NOMO-1 treated with dmso at 0.1 percent for 144 hours (cell line): ENCODE measurements around the gene SPATS2L.

Experiments
- DNase-seq: peaks from one replicate; lab custom pipeline; 2025; ENCODE audit not compliant: unreplicated experiment; lab: John Stamatoyannopoulos, UW

The SPATS2L gene

DNA sequence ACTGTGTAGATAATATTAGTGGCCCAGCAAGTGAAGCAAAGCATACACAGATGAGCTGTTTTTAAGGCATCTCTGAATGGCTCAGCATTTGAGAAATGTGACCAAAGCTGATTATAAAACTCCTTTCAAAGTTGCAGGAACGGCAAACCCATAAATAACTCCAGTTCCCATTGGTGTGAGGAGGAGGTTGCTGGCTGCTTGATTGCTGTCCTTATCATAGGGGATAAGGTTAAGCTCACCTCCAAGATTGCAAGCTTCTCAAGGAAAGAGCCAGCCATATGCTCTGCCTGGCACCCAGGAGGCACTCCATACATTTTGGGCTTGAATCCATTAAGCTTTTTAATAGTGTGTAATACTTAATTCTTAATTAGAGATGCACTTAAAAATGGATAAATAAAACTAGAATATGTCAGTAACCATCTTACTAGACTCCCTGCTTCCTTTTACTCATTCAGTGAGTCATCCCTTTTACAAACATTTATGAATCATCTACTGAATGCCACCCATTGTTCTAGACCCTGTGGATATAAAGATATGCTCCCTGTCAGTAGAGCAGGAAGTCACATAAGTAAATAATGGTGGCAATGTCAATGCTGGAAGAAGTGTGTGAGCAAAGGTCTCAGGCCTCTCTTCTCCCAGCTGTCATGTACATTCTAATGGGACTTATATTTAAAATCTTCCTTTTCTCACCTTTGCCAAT is 99.3 kb downstream of the SPATS2L start:
- no peak for DNase-seq

DNA sequence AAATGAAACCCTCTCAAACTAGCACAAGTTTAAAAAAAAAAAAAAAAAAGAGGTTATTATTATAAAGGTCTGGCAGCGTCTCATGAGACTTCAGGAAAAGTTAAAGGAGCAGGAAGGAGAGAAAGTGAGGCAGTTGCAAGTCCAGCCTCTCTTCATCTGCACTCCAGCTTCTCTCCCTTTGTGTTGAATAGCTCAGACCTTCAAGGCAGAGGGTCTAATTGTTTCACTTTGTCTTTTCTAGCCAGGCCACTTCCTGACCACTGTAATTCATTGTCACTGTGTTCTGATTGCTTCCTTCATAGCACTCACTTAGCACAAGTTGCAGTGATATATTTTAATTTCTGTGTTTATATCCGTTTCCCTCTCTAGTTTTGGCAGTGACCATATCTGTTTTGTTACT is 99.9 kb downstream of the SPATS2L start:
- DNase-seq = no peak

DNA sequence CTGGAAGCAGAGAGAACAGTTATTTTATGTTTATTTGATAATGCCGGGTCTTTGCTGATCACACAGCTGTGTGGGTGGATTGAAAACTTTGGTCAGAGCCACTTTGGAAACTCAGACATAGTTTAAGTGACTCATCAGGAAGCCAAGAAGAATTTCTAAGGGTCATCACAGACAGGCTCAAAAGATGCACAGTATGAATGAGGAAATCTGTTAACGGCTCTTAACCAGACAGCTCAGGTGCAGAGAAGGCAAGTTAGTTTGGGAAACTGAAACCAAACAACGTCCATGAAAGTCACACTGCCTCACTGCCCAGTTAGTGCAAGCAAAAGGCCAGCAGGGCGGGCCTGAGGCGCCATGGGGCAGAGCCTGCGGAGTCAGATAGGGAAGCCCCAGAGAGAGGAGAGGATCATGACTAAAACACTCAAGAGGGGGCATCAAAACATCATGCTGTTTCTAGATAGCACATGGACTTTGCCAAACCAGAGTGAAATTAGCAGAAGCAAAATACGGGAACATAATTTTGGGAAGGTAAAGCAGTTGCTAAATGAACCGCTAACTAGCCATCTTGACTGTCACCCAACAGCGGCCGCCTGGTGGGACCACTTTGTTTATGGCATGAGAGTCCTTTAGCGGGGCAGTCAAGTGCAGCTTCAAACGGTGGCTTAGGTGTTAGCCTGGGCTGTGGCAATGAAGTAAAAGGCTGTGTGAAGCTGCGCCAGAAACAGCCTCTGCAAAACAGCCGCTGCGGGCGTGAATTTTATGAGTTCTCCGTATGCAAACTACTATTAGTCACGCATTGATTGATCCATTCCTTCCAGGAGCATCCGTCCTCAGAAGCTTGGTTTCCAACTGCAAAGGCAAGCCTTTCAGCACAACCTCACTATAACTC is 102.2 kb downstream of the SPATS2L start:
- peak; percentile 24 for DNase-seq

DNA sequence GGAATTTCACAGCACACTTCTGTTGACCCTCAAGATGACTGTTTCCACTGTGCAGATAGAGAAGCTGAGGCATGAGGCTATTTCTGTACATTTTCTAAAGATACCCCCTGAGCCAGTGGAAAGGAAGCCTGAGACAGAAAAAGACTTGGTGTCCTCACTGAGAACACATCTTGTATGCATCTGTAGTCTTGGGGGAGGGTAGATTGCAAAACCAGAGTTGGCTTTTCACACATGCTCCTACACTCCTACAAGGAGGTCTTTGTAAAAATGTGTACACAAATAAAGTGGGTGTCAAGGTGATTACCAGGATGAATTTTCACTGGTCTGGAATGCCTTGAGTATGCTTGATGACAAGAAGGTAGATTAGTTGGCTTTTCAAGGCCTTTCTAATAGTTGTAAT is 105.3 kb downstream of the SPATS2L start:
- DNase-seq = no peak

DNA sequence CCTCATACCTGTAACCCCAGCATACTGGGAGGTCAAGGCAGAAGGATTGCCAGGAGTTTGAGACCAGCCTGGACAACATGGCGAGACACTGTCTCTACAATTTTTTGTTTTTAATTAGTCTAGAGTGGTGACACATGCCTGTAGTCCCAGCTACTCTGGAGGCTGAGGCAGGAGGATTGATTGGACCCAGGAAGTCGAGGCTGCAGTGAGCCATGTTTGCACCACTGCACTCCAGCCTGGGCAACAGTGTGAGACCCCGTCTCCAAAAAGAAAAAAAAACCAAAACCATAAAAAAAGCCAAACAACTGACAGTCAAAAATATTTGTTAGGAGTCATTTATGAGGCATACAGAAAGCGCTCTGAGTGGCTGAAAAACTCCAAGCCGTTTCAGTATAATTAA is 107.9 kb downstream of the SPATS2L start:
- no peak for DNase-seq

DNA sequence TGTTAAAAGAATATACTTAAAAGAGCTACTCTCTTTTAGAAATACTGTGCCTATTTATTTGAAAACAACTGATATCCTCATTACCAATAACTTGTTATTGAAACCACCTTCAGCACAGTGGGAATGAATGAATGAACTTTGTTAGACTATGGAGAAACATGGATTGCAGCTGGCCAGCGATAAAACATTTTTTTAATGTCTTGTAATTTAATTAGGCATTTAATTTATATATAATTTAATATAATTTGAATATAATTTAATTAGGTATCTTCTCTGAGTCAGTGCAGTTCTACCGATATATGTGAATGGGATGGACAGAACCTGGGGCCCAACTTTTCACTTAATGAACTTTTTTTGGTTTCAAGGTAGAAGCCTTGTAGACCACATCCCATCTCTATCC is 109.0 kb downstream of the SPATS2L start:
- DNase-seq = no peak

DNA sequence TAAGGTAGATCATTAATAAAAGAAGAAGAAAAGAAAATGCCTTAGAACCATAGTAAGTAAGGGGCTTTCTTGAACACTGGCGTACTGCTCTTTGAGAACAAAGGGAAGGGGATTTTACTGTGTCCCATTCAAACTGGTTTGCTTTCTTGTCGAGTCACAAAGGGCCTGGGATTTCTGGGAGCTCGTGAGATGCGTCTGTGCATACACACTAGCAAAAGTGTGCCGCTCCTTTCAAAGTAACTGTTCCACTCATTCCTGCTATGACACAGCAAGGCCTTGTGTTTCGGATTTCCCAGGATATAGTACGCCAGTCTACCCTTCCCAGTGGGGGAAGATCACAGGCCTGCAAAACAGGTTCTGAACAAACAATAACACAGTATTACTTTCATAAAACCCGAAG is 110.4 kb downstream of the SPATS2L start:
- DNase-seq = no peak

DNA sequence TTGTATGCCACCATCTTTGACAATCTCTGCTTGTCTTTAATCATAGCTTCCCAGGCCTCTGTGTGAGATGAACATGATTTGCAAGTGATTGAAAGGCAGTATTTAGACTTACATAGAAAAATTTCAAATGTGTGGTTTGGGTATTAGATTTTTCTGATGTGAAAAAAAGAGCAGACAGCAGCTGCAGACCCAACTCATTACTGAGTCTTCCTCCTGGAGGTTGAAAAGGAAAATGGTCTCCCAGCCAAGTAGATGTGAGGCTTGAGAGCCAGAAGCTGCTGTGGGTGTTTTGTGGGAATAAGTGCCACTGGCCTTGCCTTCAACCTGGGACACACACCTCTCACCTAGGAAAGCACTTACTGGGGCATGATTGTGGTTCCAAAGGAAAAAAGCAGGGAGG is 110.9 kb downstream of the SPATS2L start:
- no peak for DNase-seq

DNA sequence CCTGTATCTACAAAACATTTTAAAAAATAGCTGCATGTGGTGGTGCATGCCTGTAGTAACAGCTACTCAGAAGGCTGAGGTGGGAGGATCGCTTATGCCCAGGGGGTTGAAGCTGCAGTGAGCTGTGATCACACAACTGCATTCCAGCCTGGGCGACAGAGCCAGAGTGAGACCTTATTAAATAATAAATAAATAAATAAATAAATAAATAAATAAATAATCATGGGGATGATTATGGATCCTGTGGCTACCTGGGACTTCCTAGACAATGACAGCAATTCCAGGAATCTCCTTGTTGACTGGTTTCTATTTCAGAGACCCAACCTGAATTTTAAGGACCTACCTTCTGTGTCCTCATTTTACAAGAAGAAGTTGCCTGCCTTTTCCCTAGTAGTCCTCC is 111.9 kb downstream of the SPATS2L start:
- no peak for DNase-seq

DNA sequence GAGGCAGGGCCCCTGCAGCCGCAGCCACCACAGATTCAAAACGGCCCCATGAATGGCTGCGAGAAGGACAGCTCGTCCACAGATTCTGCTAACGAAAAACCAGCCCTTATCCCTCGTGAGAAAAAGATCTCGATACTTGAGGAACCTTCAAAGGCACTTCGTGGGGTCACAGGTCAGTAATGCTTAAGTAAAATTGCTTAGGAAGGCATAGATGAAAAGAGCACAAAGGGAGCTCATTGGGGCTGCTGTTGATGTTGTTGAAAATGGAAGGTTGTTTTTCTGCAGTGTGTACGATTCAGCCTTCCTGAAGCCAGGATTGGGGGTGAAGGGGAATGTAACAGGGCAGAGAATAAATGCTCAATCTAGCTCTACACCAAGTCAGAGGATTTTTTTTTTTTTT is 112.8 kb downstream of the SPATS2L start:
- DNase-seq = no peak

DNA sequence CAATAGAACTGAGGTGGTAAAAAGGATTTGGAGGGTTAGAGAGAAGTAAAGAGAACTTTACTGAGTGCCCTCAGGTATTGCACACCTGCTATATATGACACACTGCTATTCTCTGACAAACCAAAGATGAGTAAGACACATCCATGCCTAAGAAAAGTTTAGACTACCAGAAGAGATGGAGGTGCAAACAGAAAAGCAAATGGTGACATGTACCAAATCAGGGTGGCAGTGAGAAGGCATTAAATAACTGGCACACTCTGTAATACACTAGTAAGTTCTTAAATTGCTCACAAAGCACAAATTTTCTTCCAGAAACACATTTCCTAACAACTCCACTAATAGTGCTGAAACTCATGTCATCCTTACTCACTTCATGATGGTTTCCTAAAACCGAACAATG is 114.8 kb downstream of the SPATS2L start:
- no peak for DNase-seq

DNA sequence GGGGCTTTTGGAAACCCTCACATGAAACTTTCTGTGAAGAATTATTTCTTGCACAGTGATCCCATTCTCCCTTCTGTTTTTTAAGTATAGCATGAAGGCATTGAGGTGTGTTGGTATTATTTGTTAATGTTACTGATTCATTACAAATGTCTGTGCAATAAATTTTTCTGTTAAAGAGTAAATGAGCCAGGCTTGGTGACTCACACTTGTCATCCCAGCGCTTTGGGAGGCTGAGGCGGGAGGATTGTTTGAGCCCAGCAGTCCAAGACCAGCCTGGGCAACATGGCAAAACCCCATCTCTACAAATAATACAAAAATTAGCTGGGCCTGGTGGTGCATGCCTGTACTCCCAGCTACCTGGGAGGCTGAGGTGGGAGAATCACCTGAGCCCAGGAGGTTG is 115.6 kb downstream of the SPATS2L start:
- no peak for DNase-seq

DNA sequence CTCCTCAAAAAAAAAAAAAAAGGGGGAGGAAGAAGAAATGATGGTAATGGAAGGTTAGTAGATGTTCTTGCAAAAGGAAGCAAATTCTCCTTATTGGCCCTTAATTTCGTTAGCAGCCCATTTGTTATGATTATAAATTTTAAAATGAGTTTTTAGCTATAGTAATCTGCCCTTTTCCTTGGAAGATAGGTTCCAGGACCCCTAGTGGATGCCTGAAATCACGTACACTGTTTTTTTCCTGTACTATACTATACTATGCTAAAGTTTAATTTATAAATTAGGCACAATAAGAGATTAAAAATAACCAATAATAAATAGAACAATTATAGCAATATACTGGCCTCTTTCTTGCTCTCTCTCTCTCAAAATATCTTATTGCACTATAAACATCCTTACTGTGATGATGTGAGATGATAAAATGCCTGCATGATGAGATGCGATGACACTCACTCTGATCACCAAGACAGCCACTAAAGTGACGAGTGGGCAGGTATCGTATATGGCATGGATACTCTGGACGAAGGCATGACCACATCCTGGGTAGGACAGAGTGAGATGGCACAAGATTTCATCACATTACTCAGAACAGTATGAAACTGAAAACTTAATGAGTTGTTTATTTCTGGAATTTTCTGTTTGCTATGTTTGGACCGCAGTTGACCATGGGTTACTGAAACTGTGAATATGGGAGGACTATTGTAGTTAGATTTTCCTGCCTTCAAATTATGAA is 116.2 kb downstream of the SPATS2L start:
- DNase-seq = no peak

DNA sequence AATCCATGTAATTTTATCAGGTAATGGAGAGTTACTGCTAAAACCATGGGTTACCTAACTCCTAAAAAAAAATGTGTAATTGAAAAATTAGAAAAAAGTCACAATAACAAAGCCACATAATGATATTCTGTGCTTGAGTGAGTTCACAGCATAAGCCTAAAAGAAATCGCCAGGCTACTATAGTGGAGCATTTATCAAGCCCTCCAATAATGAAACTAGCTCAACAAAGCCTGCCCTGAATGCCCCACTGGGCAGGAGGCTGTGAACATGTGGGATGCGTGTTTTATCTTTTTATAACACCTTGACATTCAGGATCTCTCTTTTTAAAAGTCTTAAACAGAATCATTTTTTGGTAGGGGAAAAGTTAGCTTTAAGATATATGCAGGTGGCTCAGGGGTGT is 117.0 kb downstream of the SPATS2L start:
- DNase-seq = no peak

DNA sequence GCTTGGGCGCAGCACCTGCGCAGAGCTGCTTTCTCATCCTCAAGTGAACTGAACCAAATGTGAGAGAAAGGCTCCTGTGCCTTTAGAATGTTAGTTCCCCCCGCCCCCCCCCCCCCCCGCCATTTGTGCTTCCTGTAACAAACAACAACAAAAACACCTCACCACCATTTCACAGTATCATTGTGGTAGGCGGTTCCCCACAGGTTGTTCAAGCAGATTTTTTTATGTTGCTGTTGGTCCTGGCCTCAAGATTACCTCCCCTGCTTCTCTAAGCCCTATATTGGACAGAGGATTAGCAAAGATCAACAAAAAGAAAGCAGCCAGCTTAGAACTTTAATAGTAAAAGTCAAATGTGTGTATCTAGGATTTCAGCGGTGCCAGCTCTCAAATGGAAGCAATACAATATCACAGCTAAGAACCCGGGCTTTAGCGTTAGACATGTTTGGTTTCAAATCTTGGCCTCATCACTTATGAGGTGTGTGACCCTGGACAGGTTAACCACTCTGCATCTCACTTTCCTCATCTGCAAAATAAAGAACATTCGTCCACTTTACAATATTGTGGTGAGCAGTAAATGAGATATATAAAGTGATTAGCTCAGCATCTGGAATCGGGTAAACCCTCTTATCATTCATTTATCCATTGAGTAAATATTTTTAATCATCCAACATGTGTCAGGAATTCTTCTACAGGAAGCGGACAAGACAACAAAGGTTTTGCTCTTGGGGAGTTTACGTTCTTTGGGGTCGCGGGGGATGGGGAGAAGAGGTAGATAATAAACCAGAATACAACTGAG is 118.7 kb downstream of the SPATS2L start:
- no peak for DNase-seq

DNA sequence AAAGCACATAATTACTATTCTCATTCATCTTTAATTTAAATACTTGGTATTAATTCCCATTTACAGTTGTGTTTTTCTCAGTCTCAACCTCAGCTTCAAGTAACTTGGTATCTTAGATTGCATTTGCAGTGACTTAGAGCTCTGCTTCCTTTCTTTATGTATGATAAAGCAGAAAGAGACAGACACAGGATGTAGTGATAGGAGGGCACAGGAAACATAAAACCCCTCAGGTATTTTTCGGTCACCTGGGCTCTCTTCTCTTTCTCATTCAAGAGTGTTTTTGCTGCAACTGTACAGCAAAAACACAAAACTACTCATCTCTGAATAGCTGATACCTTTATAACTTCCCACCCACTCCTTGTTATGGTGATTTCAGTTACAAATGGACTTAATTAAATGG is 120.3 kb downstream of the SPATS2L start:
- DNase-seq = no peak

DNA sequence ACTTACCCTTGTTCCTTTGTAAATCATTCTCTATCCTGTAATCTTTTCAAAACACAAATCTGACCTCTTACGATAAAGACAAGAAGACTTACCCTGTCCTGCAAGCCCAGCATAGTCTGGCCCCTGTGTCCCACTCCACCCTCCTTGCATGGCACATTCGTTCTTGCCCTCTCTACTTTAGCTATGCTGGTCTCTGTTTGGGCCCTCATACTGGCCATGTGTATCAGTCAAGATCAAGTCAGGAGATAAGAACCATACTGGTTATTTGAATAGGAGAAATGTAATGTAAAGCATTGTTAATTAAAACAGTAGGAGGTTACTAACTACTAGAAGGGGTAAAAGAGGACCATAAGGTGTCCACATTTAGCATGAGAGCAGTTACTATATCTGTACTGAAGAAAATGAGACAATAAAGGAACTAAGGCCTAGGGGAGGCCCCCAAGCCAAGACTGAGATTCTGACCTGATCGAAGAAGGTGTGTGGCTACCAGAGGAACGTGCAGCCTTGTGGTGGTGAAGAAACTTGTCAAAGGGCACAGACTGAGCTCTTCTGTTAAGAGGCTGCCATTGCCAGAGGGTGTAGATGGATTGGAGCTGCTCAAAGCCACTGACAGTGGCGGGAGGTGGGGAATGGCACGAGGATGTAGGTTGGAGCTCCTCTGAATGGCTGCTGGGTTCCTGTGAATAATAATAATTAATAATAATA is 122.6 kb downstream of the SPATS2L start:
- no peak for DNase-seq

DNA sequence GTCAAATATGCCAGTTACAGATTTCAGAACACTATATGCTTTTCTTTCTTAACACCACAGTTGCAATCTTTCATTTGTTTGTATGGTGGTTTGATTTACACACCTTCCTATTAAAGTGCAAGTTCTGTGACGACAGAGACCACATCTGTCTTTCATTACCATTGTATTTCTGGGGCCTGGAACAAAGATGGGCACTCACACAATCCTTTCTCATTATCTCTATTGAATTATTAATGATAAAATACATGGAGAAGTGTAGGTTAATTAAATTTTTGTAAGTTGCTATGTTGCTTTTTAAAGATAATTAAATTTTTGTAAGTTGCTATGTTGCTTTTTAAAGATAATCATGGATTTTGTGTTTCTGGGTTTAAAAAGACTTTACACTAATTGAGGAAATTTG is 123.5 kb downstream of the SPATS2L start:
- no peak for DNase-seq

DNA sequence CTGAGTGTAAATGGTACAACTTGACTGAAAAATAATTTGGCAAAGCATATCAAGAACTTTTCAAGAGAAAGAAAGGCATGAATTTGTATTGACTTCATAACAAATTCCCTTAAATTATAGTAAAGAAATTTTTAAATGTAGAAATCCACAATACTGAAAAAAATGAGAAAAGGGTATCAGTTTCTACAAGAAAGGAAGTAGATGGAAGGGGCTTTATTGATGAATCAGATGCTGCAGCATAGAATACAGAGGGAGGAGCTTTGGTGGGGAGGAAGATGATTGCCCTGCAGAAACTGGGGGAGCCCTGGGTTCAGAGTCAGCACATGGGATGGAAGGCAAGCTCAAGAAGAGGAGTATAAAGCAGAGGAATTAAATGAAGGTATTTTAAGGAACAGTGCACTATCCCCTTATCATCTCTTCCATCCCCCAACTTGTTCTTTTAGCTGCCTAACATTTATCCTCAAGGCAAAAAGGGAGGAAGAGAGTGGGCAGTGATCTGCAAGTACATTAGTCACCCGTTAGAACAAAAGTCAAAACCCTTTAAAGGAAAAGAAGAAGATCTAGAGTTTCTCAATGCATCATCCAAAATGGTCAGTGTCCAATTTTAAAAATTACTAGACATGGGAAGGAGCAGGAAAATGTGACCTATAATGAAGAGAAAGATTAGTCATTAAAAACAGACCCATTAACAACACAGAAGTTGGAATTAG is 125.7 kb downstream of the SPATS2L start:
- DNase-seq = no peak

DNA sequence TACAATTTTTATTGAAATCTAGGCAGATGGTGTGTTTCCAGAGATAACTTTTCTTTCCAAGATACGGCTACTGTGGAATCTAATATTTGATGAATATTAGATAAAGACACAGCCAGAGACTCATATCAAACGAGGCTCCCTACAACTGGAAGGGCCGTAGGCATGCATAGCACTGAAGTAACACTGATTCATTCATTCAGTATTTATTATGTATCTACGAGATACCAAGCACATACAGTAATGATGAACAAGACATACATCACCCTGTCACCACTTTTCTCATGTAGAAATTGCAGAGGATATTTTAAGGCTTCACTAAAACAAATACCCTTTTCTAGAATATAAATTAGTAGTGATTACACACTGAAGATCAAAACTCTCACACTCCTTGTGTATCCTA is 128.9 kb downstream of the SPATS2L start:
- no peak for DNase-seq
